Measurements from ENCODE around the gene TLL1. TPM values are rescaled to one million over a fixed set of nuclear protein-coding genes. Genes with fewer than 3 reads are reported as not detected.

TLL1 gene
- polyA plus RNA-seq, 3 donors: not detected

DNA sequence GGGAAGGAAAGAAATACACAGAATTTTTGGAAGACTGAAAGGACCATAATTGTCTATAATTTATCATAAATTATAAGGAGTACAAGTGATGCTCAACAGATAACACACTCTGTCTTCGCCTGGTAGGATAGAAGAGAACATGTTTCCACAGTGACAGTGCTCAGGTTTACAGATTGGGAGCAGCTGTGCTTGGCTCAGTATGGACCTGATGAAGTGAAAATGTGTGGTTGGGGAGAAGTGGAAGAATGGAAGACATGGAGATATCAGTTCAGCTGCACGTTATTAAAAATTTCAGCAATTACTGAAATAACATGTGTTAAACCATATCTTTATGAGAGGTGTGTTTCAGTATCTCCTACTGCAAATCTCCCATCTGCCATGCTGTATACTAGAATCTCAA, 90.6 kb downstream of the TLL1 start:
- H3K4me2 ChIP-seq (replicated peaks; ENCODE audit: extremely low read depth, low read length, poor library complexity, severe bottlenecking): no peak overlapping the region
- Mint-ChIP-seq H3K27me3 (ENCODE audit: low read depth in 3 of 3) (peaks cover 0 to 1% (median 0%) of the 10 kb centered on the region in 3 donors), H3K27ac (no peak overlapping the region), H3K4me1 (no peaks in the 10 kb centered on the region), H3K4me3 (no peak overlapping the region), H3K9me3 (peaks cover 2 to 20% (median 11%) of the 10 kb centered on the region in 7 donors), H3K36me3 (no peaks in the 10 kb centered on the region)
- H2AFZ ChIP-seq (ENCODE audit: insufficient read depth, low read depth, low read length, poor library complexity, severe bottlenecking): no peak overlapping the region
- H3K4me1 ChIP-seq (ENCODE audit: control insufficient read depth in 1 of 2, insufficient read depth in 2 of 2, low read length in 2 of 2): no peaks in the 10 kb centered on the region
- no peaks in the 10 kb centered on the region for H4K20me1 ChIP-seq (ENCODE audit: insufficient read depth, low read length)
- no peak overlapping the region for H3K9ac ChIP-seq (ENCODE audit: insufficient read depth, low read length, poor library complexity, severe bottlenecking)
- no peaks in the 10 kb centered on the region for H3K36me3 ChIP-seq (replicated peaks in 1 of 2; ENCODE audit: control insufficient read depth in 1 of 2, insufficient read depth in 2 of 2, low read length in 2 of 2)
- H3K27me3 ChIP-seq (ENCODE audit: control insufficient read depth in 2 of 2, insufficient read depth in 2 of 2, low read length in 2 of 2): no peaks in the 10 kb centered on the region
- H3K27ac ChIP-seq (ENCODE audit: low read depth in 1 of 2, low read length in 2 of 2): no peak overlapping the region
- TF ChIP-seq, protein P1, sequence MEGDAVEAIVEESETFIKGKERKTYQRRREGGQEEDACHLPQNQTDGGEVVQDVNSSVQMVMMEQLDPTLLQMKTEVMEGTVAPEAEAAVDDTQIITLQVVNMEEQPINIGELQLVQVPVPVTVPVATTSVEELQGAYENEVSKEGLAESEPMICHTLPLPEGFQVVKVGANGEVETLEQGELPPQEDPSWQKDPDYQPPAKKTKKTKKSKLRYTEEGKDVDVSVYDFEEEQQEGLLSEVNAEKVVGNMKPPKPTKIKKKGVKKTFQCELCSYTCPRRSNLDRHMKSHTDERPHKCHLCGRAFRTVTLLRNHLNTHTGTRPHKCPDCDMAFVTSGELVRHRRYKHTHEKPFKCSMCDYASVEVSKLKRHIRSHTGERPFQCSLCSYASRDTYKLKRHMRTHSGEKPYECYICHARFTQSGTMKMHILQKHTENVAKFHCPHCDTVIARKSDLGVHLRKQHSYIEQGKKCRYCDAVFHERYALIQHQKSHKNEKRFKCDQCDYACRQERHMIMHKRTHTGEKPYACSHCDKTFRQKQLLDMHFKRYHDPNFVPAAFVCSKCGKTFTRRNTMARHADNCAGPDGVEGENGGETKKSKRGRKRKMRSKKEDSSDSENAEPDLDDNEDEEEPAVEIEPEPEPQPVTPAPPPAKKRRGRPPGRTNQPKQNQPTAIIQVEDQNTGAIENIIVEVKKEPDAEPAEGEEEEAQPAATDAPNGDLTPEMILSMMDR (IDR thresholded peaks at IDR 0.05): no peak
- no peak for DNase-seq
- H3K9me3 ChIP-seq (replicated peaks in 1 of 2; ENCODE audit: control insufficient read depth in 1 of 2, insufficient read depth in 1 of 2, low read length in 2 of 2): peaks cover 0 to 6% of the 10 kb centered on the region in 2 donors
- no peaks in the 10 kb centered on the region for H3K79me2 ChIP-seq (ENCODE audit: insufficient read depth, low read length)
- intact Hi-C loops (cut with micrococcal nuclease): no loop called here
- H3K4me3 ChIP-seq (replicated peaks in 1 of 3; ENCODE audit: low read depth in 2 of 3, low read length in 3 of 3): no peak overlapping the region
- 80% methylated on average over 1 of the region's 2 CpGs for WGBS (ENCODE audit: insufficient coverage)

DNA sequence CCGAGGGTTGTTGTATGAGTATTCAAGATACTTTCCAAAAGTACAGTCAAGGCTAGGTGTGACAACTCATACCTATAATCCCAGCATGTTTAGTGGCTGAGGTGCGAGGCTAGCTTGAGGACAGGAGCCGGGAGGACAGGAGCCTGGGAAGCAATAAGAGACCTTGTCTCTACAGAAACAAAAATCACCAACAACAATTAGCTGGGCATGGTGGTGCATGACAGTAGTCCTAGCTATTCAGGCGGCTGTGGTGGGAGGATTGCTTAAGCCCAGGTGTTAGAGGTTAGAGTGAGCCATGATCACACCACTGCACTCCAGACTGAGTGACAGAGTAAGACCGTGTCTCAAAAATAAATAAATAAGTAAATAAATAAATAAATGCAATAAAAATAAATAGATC, 91.6 kb downstream of the TLL1 start:
- Histone ChIP-seq H3K9me3 (replicated peaks in 1 of 2; ENCODE audit: control insufficient read depth in 1 of 2, insufficient read depth in 1 of 2, low read length in 2 of 2) (peaks cover 0 to 6% of the 10 kb centered on the region in 2 donors), H4K20me1 (ENCODE audit: insufficient read depth, low read length) (no peaks in the 10 kb centered on the region), H2AFZ (ENCODE audit: insufficient read depth, low read depth, low read length, poor library complexity, severe bottlenecking) (no peak overlapping the region), H3K27ac (ENCODE audit: low read depth in 1 of 2, low read length in 2 of 2) (no peak overlapping the region), H3K9ac (ENCODE audit: insufficient read depth, low read length, poor library complexity, severe bottlenecking) (no peak overlapping the region), H3K4me3 (replicated peaks in 1 of 3; ENCODE audit: low read depth in 2 of 3, low read length in 3 of 3) (no peak overlapping the region), H3K4me2 (replicated peaks; ENCODE audit: extremely low read depth, low read length, poor library complexity, severe bottlenecking) (no peak overlapping the region), H3K4me1 (ENCODE audit: control insufficient read depth in 1 of 2, insufficient read depth in 2 of 2, low read length in 2 of 2) (no peaks in the 10 kb centered on the region), H3K27me3 (ENCODE audit: control insufficient read depth in 2 of 2, insufficient read depth in 2 of 2, low read length in 2 of 2) (no peaks in the 10 kb centered on the region), H3K79me2 (ENCODE audit: insufficient read depth, low read length) (no peaks in the 10 kb centered on the region), H3K36me3 (replicated peaks in 1 of 2; ENCODE audit: control insufficient read depth in 1 of 2, insufficient read depth in 2 of 2, low read length in 2 of 2) (no peaks in the 10 kb centered on the region)
- DNase-seq: no peak
- H3K27me3 Mint-ChIP-seq (ENCODE audit: low read depth in 3 of 3): peaks cover 0 to 1% (median 0%) of the 10 kb centered on the region in 3 donors
- no peaks in the 10 kb centered on the region for H3K36me3 Mint-ChIP-seq
- H3K9me3 Mint-ChIP-seq: peaks cover 2 to 20% (median 8%) of the 10 kb centered on the region in 7 donors
- H3K27ac Mint-ChIP-seq: no peak overlapping the region
- H3K4me1 Mint-ChIP-seq: no peaks in the 10 kb centered on the region
- TF ChIP-seq, protein P1 (IDR thresholded peaks at IDR 0.05): no peak
- intact Hi-C loops (cut with micrococcal nuclease): no loop called here
- H3K4me3 Mint-ChIP-seq: no peak overlapping the region
- no CpG with 5 or more reads among the region's 5 CpGs for WGBS (ENCODE audit: insufficient coverage)

Data from CD14-positive monocyte (primary cell).